GM19239 (cell line): Measurements from ENCODE around the gene LCP1.
A peak's percentile ranks its signal among the peaks of the same experiment; 100 is the strongest.

Source experiments
- DNase-seq: peaks from one replicate; pipeline ENCODE4 v3.0.0; 2011; ENCODE audit warnings: low spot score; ENCODE audit not compliant: insufficient read length
- FAIRE-seq: peaks from 2 replicates; lab custom pipeline; 2011; peaks lifted over from hg19 to GRCh38; lab: Jason Lieb, UNC

The LCP1 gene

DNA sequence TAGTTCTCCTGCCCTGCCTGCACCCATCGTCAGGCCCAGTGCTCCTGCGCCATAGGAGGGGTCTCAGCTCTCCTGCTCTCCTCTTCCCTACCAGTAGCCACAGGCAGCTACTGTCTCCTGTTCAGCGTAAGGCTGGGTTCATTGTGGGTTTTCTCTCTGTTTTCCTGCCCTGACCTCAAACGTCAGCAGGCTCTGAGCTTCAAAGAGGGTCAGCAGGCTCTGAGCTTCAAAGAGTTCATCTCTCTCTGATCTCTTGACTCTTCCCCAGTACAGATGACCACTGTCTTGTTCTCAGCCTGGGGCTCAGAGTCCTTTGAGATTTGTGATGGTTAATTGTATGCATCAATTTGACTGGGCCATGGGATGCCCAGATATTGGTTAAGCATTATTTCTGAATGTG, 72.5 kb downstream of the LCP1 start:
- no peak for FAIRE-seq
- DNase-seq: no peak

DNA sequence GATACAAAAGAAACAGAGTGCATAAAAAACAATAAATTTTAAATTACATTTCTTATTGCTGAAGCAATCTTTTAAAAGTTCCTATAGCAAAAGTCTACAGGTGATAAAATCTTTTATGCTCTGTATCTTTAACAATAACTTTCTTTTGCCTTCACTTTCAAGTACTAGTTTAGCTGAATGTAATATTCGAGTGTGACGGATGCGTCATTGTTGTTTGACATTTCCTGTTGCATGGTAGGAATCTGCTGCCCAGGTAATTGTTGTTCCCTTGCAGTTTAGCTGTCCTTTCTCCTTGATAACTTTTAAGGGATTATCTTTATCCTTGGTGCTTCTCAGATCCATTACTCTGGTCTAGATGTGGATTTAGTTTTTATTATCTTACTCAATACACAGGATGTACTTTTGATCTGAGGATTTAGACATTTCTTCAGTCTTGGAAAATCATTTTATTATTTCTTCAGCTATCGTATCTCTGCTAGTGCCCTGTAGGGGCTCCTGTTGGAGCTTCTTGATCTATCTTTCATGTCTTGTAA, 75.1 kb downstream of the LCP1 start:
- peak; percentile 76 for FAIRE-seq
- no peak for DNase-seq

DNA sequence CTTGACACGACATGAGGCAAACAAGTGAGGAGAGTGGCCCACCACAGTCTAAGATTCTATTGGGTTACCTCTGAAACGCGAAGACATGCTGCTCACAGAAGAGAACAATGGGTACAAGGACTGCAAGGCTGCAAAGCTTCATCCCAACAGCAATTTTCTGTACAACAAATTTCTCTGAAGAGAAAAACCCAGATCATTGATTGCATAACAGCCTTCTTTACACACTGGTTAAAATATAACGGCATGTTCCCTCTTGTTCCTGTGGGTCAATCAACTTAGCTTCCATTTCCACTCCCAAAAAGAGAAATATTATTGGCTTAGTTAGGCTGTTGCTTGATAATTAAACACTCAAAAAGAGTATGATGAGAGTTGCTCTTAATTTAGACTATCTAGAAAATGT, 77.1 kb downstream of the LCP1 start, which contains the start of gene CPB2:
Gene CPB2 (minus strand): TSS at position 166 of the 400 bp plus-strand sequence. CDS start 24 bp downstream, at position 142.
- FAIRE-seq (no peak), DNase-seq (no peak)

DNA sequence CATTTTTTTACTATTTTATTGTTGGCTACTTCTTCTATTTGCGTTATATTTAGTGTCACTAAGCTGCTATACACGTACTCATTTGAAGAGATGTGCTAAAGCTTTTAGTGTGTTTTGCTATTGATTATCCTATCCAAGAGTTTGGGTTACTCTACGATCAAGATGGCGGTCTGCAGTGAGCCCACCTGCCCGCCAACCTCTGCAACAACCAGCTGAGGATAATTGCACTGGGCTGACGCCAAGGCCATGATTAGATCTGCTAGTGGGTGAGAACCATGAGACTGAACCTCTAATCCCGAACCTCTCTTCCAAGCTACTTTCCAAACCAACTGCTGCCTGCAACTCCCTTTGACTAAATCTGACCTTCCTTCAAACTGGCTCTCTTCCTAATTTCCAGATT, 78.9 kb downstream of the LCP1 start:
- no peak for DNase-seq
- FAIRE-seq: no peak

DNA sequence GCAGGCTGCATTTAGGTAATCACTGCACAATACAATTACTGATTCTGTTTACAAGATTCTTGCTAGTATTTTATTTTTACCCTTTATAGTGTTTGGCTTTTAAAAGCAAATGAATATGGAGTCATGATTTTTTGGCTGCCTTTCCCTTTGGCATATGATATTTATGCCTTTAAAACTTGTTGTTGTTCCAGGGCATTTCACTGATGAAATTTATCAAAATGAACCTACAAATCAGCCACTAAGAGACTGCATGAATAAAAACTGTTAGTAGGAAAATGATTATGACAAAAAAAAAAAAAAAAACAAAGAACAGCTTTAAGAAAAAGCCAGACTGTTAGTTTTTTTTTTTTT, 79.7 kb downstream of the LCP1 start:
- FAIRE-seq: no peak

DNA sequence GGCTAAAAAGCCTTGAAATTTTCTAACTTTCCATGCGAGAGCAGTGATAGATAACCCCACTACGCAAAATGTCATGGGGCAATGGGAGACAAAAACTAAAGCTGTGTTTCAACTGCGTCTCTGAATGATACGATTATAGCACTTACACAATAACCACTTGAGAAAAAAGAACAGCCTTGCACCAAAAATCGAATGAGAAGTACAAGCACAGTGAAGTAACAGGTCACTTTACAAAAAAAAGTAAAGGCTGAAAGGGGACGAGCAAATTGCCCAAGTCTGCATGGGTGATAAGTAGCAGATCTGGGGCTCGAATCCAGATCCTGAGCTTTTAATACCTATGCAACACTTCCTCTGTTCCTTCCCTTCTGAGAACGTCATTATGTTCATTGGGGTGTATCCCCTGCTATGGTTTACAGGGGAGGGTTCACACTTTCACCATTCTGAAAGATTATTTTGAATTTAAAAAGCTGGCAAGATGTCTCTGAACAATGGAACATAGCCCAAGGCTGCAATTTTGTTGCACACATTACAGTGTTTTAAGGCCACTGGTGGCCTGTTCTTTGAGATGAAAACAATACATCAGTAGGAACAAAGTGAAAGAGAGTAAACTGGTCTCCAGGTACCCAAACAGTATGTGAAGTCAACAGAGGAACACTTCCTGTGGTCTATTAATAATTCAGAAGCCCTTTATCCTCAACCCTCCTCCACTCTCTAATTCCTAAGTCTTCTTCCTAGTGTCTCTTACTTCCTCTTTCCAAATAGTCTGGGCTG, 80.3 kb downstream of the LCP1 start:
- peak; percentile 79 for FAIRE-seq
- no peak for DNase-seq

More for the DNA sequence above, 79.7 kb downstream of the LCP1 start:
- DNase-seq: no peak

DNA sequence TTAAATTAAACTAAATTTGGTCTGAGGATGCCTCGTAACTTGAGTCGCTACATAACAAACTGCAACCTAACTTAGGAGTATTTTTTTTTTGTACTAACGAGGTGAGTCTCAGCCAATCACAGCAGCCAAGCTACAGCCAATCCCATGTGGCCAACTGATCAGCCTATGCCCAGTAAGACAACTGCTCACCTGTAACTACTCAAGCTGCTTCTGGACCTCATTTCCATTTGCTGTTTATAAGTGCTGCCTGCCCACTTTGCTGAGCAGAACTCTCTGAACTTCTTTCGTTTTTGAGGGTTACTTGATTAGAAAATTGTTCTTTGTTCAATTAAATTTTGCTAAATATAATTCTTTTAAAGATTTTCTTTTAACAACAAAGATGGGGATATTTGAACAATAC, 81.0 kb downstream of the LCP1 start:
- FAIRE-seq: peak; percentile 48
- no peak for DNase-seq

DNA sequence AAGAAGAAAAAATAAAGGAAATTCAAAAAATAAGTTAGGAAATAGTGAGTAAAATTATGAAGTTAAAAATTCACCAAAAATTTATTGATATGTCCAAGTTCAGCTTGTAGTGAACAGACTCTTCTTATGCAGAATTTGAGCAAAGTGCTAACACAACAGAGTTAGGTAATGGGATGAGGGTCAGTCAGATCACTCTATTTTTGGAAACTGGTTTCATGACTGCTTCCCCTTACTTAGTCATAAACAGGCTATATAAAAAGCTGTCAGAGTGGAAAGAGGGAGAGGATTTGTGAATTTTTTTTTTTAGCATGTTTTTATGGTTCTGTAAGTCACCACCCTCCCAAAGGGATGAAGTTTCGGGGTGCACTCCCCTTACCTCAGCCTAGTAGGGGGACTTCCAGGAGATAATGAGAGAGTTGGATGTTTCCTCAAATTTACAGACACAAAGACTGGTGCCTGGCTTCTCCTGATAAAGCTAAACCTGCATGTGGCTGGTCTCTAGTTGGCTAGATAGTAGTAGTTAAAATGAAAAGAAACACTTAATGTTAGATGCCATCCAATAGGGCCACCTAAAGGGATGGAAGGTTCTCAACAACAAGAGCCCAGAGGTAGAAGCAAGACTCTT, 81.7 kb downstream of the LCP1 start:
- FAIRE-seq: peak; percentile 53
- DNase-seq: no peak

DNA sequence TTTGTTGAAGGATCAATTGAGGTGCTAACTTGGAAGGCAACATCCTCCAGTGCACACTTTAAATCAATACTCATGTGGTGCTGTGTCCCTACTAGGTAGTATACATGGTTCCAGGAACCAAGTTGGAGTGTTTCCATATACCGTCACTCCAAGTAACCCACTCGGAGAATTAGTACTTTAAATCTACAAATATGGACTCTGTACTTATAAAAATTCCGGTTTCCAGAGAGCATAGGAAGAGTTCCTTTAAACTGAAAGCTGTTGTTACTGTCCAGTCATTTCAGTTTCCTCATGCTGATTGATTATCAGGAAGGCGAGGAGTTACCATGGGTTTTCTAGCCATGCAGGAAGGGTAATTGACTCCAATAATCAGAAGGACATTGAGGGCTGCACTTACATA, 84.3 kb downstream of the LCP1 start:
- no peak for DNase-seq
- no peak for FAIRE-seq

DNA sequence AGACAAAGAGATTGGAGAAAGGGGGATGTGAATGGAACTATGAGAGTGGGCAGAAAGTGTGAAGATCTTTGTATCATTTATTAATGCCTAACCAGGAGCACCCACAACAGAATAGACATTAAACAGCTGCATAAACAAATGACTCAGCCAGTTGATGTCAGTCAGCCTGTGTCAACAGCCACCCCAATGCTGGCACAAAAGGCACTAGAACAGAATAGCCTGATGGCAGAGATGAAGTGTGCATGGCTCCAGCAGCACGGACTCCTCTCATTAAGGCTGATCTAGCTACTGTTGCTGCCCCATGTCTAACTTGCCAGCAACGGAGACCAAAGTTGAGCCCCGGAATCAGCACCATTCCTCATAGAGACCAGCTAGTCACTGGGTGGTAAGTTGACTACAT, 85.0 kb downstream of the LCP1 start:
- DNase-seq (no peak), FAIRE-seq (no peak)

DNA sequence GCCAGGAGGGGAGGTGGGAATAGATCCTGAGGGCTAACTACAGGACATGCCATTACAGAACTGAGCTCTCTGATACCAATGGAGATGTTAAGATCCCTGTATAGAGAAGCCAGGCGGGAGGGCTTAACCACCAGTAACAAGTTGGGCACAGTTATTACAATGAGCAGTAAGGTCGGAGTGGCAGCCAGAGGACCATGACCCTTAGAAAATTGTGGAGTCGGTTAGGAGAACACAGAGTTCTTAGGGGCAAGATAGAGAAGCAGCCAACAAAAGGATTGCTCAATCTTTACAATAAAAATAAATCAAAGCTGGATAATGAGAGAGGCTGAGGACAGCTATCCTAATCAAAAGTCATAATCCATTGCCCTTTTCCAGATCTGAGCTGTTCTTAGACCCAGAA, 87.5 kb downstream of the LCP1 start:
- DNase-seq (no peak), FAIRE-seq (no peak)

DNA sequence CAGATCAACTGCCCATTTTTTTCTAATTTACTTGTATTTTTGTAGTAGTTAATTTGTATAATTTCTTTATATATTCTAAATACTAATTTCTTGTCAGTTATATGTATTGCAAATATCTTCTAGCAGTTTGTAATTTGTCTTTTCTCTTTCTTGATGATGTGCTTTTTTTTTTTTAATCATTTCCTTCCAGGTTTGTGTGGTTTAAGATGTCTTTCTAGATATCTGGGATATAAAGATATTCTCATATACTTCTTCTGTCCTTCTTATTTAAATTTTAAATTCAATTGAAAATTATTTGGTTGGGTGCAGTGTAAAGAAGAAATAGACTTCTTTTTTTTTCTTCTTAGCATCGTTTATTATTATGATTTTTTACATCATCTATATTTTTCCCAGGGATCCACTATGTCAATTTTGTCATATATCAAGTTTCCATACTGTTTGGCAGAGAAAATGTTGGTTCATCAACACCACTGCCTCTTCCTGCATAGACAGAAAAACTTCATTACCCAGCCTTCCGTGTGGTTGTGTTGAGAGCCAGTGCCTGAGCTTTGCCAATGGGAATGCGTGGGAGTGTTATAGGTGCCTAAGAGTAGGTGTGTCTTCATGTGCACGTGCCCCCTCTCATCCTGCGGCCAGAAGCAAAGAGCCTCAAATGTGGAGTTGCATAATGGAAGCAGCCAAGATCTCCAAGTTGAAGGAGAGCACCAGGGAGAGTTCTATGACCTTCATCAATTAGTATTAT, 93.0 kb downstream of the LCP1 start:
- FAIRE-seq (no peak), DNase-seq (no peak)

DNA sequence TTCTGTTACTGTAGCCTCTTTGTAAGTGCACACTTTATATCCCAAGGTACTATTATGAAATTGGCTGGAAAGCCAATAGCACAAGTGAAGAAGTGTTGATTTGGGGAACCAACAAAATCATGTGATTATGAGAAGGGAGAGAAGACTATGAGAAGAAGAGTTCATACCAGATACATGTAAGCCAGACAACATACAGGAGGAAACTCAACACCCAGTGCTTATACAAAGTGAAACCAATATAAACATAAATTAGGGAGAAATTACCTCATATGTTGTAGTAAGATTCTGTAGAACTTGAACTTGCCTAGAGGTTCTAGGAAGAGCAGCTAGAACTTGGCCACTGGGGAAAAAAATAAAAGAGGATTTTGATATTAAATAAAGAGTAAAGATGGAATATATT, 94.5 kb downstream of the LCP1 start:
- FAIRE-seq (no peak), DNase-seq (no peak)

DNA sequence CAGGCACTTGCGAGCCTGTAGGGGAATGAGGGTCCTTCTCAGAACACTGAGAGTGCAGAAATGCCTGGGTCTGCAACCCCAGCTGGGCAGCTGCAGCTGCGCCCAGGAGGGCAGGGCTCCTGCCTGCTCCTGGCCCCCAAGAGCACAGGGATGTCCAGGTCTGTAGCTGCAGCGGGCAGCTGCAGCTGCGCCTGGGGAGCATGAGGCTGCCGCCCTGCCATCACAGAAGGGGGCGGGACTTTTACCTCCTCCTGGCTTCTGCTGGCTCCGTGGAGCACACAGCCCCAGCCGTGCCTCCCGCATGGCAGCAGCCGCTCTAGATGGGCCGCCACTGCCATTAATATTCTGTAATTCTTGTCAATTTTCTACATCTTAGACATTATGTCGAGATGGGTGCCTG, 95.0 kb downstream of the LCP1 start:
- no peak for DNase-seq
- FAIRE-seq: no peak

DNA sequence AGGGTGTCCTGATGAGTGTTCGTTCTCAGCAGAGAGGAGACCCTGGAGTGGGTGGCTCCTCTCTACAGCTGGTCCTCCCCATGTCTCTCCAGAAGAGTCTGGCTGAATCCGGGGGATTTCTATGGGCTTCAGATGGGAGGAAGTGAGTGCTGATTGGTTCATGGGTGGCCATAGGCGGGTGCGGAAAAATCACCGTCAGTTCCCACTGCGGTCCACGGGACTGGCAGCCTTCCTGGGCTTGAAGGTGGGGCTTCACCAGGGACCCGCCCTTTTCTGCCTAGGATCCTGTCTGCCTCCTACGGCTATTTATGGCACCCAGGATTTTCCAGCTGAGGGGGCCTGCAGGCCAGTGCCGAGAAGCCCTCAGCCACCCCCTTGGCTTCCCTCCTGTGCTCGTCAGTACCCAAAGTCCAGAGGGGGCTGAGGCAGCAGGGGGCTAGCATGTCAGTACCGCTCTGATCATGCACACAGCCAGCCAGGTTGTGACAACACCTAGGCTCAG, 95.5 kb downstream of the LCP1 start:
- DNase-seq (no peak), FAIRE-seq (no peak)

DNA sequence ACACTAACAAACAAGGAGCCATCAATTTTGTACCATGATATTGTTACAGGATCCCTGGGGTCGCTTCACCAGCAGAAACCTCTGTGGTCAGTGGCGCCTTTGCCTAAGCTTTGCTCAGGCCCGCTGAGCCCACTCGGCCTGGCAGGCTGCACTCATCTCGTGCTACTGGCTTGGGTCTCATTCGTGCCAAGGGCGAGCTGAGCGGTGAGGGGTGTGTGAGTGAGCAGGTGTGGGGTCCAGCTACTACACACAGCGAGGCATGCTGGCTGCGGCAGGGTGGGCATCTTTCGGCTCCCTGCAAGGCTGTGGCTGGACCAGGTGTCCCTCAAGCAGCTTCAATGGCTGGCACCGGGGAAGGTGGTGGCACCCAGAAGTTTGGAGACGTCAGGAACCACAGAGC, 96.2 kb downstream of the LCP1 start:
- no peak for FAIRE-seq
- no peak for DNase-seq

DNA sequence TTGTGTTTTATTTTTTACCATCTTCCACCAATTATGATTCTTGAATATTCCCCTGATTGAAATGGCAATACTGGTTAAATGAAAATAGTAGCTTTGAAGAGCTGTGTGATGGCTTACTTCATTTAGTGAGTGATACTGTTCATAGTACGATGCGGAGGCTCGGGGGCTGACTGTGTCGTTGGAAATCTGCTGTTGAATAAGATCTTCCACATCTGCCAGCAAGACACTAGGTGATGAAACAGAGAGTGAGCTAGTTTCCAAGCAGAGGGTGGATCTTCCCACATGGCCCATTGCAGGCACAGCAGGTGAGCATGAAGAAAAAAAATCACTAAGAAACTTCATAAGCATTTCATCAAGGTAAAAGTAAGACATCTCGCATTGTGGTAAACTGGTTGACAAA, 99.7 kb downstream of the LCP1 start:
- DNase-seq (no peak), FAIRE-seq (no peak)

DNA sequence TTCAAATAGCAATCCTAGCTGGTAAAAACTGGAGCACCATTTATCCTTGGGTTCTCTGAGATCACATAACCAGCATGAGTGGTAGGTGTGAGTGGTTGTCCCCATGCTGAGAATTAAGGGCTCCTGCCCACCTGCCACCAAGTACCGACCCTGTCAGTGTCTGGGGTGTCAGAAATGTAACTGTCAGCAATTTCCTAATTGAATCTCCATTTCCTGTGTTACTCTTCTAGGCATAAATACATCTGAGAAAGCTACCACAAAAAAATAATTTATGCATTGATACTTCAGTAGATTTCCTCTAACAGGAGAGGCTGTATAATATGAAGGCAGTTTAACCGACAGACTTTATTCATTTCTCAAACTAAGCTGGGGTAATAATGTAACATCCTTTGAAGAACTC, 102.2 kb downstream of the LCP1 start:
- DNase-seq (no peak), FAIRE-seq (no peak)

DNA sequence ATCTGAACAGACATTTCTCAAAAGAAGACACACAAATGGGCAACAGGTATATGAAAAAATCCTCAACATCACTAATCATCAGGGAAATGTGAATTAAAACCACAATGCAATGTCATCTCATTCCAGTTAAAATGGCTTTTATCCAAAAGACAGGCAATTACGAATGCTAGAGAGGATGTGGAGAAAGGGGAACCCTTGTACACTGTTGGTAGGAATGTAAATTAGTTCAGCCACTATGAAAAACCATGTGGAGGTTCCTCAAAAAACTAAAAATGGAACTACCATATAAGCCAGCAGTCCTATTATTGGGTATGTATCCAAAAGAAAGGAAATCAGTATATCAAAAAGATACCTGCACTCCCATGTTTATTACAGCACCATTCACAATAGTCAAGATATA, 104.7 kb downstream of the LCP1 start:
- FAIRE-seq (no peak), DNase-seq (no peak)

DNA sequence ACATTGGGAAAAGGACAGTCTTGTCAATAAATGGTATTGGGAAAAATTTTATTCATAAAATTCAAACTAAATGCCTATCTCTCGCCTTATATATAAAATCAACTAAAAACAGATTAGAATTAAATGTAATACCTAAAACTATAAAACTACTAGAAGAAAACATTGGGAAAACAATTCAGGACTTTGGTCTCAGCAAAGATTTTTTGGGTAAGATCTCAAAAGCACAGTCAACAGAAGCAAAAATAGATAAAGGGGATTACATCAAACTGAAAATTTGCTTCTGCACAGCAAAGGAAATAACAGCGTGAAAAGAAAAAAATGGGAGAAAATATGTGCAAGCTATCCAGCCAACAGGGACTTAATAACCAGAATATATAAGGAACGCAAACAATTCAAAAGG, 105.2 kb downstream of the LCP1 start:
- FAIRE-seq (no peak), DNase-seq (no peak)
